GM19240 (cell line): ENCODE results near the gene TSNAXIP1.

ENCODE experiments used
- DNase-seq: peaks from one replicate; pipeline ENCODE4 v3.0.0; 2011; ENCODE audit warnings: low spot score; ENCODE audit not compliant: insufficient read length

TSNAXIP1 gene

GRCh38 chr16:67781565-67781921, 25.1 kb upstream of the TSNAXIP1 start:
- no peak for DNase-seq

DNA sequence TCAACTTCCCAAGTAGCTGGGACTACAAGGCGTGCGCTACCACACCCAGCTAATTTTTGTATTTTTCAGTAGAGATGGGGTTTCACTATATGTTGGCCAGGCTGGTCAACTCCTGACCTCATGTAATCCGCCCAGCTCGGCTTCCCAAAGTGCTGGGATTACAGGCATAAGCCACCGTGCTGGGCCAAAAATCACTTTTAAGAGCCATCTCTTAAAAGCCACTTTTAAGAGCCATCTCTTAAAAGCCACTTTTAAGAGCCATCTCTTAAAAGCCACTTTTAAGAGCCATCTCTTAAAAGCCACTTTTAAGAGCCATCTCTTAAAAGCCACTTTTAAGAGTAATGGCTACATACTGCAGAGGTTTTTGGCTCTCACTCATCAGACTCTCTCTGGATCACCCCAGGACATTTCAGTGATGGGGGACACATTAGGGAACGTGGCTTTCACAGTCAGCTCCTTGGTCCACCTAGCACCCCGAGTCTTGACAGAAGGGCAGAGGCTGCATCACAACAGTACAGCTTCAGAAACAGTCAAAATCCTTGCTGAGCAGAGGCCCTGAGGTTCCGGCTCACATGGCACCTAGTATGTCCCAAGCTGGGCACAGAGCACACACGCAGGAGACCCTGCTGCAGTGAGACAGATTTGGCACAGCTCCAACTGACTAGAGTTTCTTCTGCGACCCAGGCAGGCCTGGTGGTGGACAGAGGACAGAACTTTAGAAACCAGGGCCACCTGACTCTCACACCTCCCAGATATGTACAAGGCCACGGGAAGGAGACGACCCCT, 23.9 kb upstream of the TSNAXIP1 start:
- DNase-seq = no peak

- no peak for DNase-seq
Measured at GRCh38 chr16:67783353-67783725, 23.4 kb upstream of the TSNAXIP1 start.

DNA sequence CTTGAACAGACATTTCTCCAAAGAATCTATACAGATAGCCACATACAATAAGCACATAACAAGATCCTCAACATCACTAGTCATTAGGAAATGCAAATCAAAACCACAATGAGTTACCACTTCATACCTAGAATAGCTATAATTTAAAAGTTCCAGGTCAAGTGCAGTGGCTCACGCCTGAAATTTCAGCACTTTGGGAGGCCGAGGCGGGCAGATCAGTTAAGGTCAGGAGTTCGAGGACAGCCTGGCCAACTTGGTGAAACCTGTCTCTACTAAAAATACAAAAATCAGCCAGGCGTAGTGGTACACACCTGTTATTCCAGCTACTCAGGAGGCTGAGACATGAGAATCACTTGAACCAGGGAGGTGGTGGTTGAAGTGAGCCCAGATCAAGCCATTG, 20.2 kb upstream of the TSNAXIP1 start:
- no peak for DNase-seq

- no peak for DNase-seq
Measured at GRCh38 chr16:67790071-67790470, 16.6 kb upstream of the TSNAXIP1 start.

- no peak for DNase-seq
Measured at GRCh38 chr16:67796099-67796718, 10.5 kb upstream of the TSNAXIP1 start.

- DNase-seq = no peak
Measured at GRCh38 chr16:67800338-67800926, 6.3 kb upstream of the TSNAXIP1 start.

- DNase-seq = no peak
Measured at GRCh38 chr16:67801241-67801640, 5.4 kb upstream of the TSNAXIP1 start.

DNA sequence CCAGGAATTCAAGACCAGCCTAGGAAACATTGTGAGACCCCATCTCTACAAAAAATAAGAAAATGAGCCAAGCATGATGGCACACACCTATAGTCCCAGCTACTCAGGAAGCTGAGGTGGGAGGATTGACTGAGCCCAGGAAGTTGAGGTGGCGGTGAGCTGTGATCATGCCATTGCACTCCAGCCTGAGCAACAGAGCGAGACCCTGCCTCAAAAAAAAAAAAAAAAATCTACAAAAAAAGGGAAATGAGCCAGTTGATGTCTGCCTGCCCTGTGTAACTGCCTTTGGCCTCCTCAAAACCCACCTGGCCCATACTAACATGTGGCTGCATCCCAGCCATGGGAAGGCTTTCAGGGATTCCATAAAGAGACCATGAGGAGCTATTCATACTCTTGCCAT, 4.8 kb upstream of the TSNAXIP1 start:
- DNase-seq = no peak

- no peak for DNase-seq
Measured at GRCh38 chr16:67803894-67804293, 2.8 kb upstream of the TSNAXIP1 start.

- no peak for DNase-seq
Measured at GRCh38 chr16:67804853-67805542, 1.7 kb upstream of the TSNAXIP1 start.

DNA sequence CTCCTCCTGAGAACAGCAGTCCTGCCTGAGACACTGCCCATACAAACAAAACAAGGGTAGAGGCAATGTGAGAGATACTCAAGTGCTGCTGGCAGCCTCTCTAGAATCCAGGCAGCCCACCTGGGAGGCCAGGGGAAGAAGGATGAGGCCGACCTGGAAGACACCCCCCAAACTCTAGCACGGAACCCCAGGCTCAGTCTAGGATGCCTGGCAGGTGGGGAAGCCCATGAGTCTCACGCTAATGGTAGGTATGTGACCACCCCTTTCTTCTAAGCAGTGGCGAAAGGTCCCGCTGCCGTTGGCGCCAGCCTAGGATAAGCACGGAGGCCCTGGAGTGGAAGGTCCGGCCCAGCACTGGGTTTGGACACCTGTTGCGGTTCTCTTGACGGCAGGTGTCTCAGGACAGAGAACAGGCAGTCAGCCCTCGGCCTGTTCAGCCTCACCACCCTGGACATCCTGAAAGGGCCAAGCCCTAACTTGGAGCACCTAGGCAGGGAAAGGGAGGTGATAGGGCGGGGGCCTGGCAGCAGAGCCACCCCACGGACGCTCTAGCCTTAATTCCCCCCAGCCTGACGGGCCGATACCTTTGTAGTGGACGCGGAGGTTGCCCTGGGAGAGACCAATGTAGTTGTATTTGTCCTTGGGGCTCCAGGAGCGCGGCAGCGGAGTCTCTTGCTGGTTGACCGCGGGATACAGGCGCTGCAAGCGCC, 816 bp upstream of the TSNAXIP1 start:
- DNase-seq = no peak

- DNase-seq = no peak
Measured at GRCh38 chr16:67807148-67807682, 526 bp downstream of the TSNAXIP1 start.

- no peak for DNase-seq
Measured at GRCh38 chr16:67811899-67812298, 5.2 kb downstream of the TSNAXIP1 start.

DNA sequence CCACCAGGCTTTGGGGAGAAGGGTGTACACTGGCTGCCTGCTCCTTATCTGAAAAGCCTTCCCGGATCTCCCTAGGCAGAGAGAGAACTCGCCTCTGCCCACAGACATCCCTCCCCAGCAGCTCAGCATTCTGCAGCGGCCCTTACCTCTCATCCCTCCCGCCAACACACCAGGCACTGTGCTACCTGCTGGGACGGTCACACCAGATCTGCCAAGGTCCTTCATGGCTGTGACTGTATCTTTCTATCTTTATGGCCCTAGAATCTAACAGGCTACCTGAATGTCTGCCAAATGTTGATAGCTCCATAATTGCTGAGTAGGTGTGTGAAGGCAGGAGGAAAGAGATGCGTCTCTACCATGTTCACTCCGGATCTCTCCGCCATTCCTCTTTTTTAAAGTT, 7.9 kb downstream of the TSNAXIP1 start:
- DNase-seq = no peak

DNA sequence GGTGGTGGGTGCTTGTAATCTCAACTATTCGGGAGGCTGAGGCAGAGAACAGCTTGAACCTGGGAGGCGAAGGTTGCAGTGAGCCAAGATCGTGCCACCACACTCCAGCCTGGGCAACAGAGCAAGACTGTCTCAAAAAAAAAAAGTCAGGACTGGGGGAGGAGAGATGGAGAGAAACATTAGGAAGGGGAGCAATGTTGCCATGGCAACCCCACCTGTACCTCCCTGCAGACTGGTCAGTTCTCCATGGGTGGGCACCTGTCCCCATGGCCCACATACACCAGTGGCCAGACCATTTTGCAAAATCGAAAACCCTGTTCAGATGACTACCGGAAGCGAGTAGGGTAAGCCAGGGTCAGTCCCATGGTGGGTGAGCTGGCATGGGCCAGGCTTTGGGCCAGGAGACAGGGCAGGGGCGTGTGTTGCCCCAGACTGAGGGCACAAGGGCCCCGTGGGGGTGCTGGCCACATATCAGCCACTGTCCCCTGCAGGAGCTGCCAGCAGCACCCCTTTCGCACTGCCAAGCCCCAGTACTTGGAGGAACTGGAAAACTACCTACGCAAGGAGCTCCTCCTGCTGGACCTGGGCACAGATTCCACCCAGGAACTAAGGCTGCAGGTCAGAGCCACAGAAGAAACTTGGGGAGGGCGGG, 14.0 kb downstream of the TSNAXIP1 start:
- DNase-seq = no peak

DNA sequence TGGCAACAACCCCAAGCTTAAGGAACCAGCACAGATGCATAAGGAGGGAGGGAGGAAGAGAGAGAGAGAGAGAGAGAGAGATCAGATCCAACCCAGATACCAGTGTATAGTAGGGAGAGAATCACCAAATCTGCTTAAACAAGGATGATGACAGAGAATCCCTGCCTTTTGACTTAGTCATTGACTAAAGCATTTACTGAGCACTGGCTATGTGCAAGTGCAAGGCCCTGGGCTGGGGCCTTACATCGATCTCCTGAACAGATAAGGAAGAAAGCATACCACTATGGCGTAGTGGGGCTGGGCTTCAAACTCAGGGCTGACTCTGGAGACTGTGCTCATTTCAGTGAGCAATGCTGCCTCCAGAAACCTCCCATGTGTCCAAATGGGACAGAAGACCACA, 15.8 kb downstream of the TSNAXIP1 start:
- DNase-seq = no peak

DNA sequence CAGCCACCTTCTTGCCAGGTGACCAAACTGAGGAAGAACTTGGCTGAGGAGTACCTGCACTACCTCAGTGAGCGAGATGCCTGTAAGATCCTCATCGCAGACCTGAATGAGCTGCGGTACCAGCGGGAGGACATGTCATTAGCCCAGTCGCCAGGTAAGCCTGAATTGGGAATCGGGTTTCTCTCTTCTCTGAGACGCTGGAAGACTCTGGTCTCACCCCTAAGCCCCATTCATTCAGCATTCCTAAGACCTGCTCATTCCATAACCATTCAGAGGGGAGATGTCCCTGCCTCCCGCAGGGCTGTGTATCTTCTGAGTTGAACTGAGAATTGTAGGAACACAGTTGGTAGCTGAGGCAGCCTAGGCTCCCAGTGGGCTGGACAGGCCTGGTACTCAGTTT, 18.4 kb downstream of the TSNAXIP1 start:
- DNase-seq = no peak

DNA sequence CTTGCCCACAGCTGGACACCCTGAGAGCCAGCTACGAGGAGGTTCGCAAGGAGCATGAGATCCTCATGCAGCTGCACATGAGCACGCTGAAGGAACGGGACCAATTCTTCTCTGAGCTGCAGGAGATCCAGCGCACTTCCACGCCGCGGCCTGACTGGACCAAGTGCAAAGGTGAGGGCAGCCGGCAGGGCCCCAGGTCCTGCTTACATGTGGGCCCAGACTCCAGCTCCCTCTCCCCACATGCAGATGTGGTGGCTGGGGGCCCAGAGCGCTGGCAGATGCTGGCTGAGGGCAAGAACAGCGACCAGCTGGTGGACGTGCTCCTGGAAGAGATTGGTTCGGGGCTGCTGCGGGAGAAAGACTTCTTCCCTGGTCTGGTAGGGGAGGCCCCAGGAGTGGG, 19.2 kb downstream of the TSNAXIP1 start:
- no peak for DNase-seq

- DNase-seq = no peak
Measured at GRCh38 chr16:67828651-67829050, 22.0 kb downstream of the TSNAXIP1 start.

DNA sequence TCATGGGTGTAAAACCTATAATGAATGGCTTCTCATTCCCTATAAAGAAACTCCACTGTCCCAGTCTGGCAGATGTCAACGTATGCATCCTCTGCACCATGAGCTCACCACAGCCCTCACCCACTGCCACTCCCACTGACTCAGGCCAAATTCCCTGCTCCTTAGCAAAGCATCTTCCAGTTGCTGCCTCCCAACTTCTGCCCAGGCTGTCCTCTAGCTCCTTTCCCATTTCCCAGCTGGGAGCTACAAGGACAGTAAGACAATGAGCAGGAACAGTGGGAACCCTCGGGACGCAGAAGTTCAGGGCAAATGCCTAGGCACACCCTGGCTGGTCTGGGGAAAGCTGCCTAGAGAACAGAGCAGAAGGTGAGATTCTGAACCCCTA, 26.3 kb downstream of the TSNAXIP1 start:
- no peak for DNase-seq
